Measurements from ENCODE around the gene RPL5.

RPL5 gene

DNA sequence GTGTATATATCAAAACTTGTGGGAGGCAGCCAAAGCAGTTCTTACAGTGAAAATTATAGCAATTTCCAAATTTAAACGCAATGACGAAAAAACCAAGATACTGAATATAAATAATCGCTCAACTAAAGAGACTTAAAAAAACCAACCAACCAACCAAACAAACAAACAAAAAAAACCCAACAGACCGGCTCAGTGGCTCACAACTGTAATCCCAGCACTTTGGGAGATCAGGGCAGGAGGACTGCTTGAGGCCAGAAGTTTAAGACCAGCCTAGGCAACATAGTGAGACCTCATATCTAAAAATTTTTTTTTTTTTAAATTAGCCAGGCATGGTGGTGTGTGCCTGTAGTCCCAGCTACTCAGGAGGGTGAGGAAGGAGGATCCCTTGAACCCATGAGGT lies 23.4 kb downstream of the RPL5 start:
- no peak for DNase-seq (ENCODE audit: low read depth)

- DNase-seq (ENCODE audit: low read depth), result no peak
Observed at GRCh38 chr1:92857817-92858216, 26.0 kb downstream of the RPL5 start.

DNA sequence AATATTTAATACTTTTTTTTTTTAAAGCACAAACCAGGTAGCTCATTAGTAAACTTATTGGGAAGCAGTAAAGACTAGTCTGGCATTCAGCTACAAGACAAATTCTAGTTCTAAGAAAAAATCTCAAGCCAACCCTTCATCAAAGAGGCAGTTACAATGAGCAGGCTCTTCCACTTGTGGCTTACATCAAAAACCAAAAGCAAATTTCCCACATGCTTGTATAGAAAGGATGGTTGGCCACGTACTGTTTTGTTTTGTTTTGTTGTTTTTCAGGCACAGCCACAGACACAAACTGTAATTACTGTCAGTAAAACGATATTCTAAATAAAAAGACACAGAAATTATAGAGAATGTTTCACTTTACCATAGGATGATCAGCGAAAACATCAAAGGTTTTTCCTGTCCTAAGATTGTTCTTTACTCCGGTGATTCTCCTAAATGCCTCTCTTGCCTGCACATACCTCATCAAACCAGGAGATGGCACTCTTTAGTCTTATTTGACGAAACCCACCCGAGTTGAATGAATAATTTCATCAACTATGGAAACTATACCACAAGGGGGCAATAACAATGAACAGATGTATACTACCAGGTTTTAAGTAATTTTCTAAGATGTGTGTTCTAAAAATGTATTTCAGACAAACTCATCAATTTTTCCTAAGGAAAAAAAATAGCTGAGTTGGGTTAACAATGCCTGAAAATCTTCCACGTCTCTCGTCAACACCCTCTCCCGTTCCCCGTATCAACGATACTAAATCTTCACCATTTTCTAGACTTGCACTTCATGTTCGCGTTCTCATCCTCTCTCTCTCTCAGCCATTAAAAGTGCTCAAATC lies 26.9 kb downstream of the RPL5 start:
- peak; percentile 73 for DNase-seq (ENCODE audit: low read depth)

DNA sequence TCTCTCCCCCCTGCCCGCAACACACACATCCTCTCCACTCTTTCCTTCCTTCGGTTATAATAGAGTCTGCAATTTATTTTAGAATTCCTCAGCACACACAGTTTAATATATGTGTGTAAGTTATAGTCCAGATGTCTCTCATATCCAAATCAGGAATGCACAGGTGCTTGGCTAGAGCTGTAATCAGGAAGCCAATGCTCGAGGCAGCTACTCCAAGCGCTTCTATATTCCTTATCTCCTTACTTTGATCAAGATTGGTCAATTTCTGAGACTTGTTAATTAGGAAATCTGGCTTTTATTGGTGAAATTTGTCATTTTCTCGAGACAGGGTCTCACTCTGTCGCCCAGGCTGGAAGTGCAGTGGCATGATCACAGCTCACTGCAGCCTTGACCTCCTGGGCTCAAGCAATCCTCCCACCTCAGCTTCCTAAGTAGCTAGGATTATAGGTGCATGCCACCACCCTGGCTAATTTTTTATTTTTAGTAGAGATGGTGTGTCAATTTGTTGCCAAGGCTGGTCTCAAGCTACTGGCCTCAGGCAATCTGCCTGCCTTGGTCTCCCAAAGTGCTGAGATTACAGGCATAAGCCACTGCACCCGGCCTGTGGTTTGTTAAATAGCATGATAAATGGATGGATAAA lies 27.7 kb downstream of the RPL5 start:
- no peak for DNase-seq (ENCODE audit: low read depth)

DNA sequence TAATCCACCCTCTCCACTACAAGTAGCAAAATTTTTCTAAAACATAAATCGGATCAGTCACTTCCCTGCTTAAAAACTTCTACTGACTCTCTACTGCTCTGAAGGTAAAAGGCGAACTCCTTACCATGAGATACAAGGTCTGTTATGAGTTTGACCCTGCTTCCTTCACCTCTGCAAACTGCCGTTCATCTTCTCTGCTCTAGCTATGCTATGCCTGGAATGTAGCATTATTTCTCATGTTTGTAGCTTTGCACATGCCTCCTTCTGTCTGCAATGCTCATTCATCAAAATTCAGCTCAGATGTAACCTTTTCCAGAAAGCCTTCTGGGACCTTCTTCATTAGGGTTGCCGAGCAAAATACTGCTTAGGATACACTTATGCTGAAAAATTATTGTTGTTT lies 30.8 kb downstream of the RPL5 start:
- DNase-seq (ENCODE audit: low read depth), result no peak

- no peak for DNase-seq (ENCODE audit: low read depth)
Observed at GRCh38 chr1:92864131-92864530, 32.3 kb downstream of the RPL5 start.

- DNase-seq (ENCODE audit: low read depth), result no peak
Observed at GRCh38 chr1:92870591-92870990, 38.8 kb downstream of the RPL5 start.

DNA sequence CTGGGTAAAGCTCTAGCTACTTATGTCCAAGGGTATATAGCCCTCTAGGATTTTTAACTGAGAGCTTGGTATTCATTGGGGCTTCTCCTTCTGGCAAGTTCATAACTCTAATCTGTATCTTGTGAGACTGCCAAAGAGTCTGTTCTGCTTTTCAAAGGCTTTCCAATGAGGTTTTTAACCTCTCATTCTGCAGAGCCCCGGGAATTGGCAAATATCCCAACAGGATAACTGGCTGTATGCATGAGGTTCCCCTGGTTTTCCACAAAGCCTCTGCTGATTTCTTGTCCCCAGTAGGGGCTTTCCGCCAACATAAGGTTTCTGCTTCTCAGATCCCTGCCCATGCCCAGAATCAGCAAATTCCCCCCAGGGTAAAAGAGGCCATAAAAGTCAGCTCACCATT lies 40.9 kb downstream of the RPL5 start:
- no peak for DNase-seq (ENCODE audit: low read depth)

- DNase-seq (ENCODE audit: low read depth), result no peak
Observed at GRCh38 chr1:92874987-92875386, 43.1 kb downstream of the RPL5 start.

GRCh38 chr1:92876351-92876750 lies 44.5 kb downstream of the RPL5 start:
- DNase-seq (ENCODE audit: low read depth), result no peak

GRCh38 chr1:92877081-92877711 lies 45.4 kb downstream of the RPL5 start:
- DNase-seq (ENCODE audit: low read depth), result no peak

DNA sequence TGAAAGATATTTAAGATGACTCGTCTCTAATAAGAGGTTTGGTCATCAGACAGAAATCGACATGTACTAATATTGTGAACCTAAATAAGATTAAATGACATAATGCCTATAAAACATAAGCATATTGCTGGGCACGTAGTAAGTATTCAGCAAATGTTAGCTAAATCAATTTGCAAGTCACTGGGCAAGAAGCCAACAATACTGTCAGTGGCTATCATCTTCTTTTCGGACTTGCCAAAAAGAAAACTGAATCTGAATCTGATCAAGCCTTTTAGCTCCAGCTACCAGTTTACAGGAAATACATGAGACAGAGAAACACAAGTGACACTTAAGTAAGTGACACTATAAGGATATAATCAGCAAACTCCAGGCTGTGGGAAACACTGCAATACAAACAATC lies 46.0 kb downstream of the RPL5 start:
- peak; percentile 1 for DNase-seq (ENCODE audit: low read depth)

- DNase-seq (ENCODE audit: low read depth), result no peak
Observed at GRCh38 chr1:92879316-92879968, 47.6 kb downstream of the RPL5 start.

DNA sequence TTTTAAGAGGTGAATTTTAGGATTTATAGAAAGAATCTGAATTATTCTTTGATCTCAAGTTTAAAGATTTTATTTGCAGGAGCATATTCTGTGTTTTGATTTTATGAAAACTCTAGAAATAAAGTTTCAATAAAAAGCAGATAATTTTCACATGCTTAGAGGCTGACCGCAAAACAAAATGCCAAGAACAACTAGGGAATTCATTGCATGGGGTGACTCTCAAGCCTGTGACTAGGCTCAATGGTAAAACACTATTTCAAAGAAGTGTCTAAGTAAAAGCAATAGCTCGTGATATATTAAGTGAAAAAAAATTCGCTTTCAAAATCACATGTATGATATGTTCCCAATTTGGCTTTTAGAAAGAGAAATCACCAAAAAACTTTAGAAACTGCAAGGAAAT lies 49.6 kb downstream of the RPL5 start:
- DNase-seq (ENCODE audit: low read depth), result no peak

- no peak for DNase-seq (ENCODE audit: low read depth)
Observed at GRCh38 chr1:92882819-92883218, 51.0 kb downstream of the RPL5 start.

GRCh38 chr1:92883297-92883696 lies 51.5 kb downstream of the RPL5 start:
- DNase-seq (ENCODE audit: low read depth), result no peak

GRCh38 chr1:92884195-92884594 lies 52.4 kb downstream of the RPL5 start:
- DNase-seq (ENCODE audit: low read depth), result no peak

DNA sequence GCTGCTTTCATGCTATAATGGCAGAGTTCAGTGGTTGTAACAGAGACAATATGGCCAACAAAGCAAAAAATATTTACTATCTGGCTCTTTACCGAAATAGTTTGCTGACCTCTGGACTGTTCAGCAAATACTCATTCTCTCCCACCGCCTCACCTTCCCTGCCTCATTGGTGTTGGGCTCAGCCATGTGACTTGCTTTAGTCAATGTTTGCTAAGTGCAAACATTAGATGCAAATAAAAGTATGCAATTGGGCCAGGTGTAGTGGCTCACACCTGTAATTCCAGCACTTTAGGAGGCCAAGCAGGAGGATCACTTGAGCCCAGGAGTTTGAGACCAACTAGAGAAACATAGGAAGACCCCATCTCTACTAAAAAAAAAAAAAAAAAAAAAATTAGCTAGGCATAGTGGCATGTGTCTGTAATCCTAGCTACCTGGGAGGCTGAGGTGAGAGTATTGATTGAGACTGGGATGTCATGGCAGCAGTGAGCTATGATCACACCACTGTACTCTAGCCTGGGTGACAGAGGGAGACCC lies 55.1 kb downstream of the RPL5 start:
- no peak for DNase-seq (ENCODE audit: low read depth)

DNA sequence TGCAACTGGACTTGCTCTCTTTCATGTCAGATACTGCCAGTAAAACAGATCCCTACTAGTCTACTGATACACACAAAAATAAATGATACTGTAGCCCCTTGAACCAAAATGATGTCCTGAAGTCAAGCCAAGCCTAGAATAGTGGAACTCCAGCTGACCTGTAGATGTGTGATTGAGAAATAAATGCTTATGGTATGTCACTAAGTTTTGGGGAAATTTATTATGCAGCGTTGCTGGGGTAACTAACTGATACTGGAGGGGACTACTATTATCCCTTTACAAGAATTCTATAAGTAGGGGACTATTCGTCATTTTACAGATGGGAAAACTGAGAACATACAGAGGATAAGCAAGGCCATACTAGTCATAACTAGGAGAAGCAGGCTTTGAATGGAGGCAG lies 55.6 kb downstream of the RPL5 start:
- DNase-seq (ENCODE audit: low read depth), result no peak
